NCI-H128 (cell line): ENCODE data around the gene PRR4.

Experiments used
- DNase-seq: peaks from one replicate; lab custom pipeline; 2025; ENCODE audit not compliant: unreplicated experiment; lab: John Stamatoyannopoulos, UW

PRR4 gene

DNA sequence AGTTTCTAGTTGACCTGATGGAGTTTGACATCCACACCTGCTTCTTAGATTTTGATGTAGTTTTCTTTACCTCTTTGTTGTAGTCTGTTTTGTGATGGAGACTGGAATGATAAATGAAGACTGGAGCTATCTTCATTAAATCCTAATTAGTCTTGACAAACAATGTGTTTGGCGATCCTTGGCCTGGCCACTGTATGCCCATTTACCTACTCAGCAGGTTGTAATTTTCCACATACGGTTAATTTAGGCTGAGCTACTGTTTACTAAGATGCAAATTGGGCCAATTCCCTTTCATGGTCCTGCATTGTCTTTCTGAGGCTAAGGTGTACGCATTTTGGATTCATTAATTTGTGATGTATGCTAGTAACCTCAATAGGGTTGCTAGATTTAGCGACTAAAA, 46.7 kb downstream of the PRR4 start, which contains the start of gene TAS2R7:
TAS2R7 (minus strand) TSS at position 41 of the 400 bp plus-strand sequence. CDS start 57 bp downstream, outside the sequence.
- DNase-seq = no peak

DNA sequence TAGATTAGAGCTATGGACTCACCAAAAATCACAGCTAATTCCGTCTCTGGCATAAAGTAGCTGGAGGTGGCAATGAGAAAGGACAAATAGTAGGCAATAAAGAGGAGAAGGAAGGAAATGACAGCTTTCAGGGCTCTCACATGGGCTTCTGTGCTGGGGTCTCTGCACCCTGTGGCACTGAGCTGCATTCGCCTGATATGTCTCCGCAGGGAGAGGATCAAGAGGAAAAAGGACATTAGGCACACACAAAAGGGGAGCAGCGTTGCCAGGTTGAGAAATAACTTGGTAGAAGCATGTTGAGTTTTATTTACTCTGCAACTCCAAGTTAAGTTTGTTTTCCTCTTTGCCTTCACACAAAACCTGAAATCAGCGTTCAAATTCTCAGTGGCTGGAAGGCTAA, 47.5 kb downstream of the PRR4 start:
- no peak for DNase-seq
